B cell (primary cell): ENCODE data around the gene ERC1.
"Not testable (repeated sequence)": the region's sequence is repeated elsewhere in the genome, so short reads cannot be mapped to it uniquely, and the experiment has no call there.

Experiments used
- CTCF ChIP-seq: fragments of 200-600 bp; IDR thresholded peaks from one replicate; pipeline ENCODE4 v1.8.0; 2022; ENCODE audit warnings: antibody characterized with exemption, mild to moderate bottlenecking
- EZH2 ChIP-seq: IDR thresholded peaks from 2 replicates; pipeline ENCODE4 v1.6.1; 2012; ENCODE audit warnings: borderline replicate concordance, low read depth, mild to moderate bottlenecking, moderate library complexity, low read length; ENCODE audit not compliant: insufficient read depth, poor library complexity, severe bottlenecking

GRCh38 chr12:1316991-1317390 lies 326.0 kb downstream of the ERC1 start:
- TF ChIP-seq CTCF, EZH2: not testable (repeated sequence)
